Stomach (tissue), 4 donors: ENCODE data around the gene SLC51A.

Experiments
- POLR2A ChIP-seq, 4 donors: fragments of 450-650 bp; IDR thresholded peaks; one replicate each; pipeline ENCODE4 v1.6.1; 2016; ENCODE audit warnings: antibody characterized with exemption in 4 of 4, control low read depth in 2 of 4, mild to moderate bottlenecking in 1 of 4, moderate library complexity in 1 of 4
- TF ChIP-seq, protein P1 (sequence below), 7 experiments: fragments of 450-650 bp in 4 of 7; fragments of 200-600 bp in 3 of 7; sonication (generic) in 3 of 7; IDR thresholded peaks; one replicate each; pipeline ENCODE4 v1.5.1; 2016 to 2019; ENCODE audit warnings: antibody characterized with exemption in 7 of 7, control low read depth in 2 of 7, mild to moderate bottlenecking in 1 of 7

DNA sequence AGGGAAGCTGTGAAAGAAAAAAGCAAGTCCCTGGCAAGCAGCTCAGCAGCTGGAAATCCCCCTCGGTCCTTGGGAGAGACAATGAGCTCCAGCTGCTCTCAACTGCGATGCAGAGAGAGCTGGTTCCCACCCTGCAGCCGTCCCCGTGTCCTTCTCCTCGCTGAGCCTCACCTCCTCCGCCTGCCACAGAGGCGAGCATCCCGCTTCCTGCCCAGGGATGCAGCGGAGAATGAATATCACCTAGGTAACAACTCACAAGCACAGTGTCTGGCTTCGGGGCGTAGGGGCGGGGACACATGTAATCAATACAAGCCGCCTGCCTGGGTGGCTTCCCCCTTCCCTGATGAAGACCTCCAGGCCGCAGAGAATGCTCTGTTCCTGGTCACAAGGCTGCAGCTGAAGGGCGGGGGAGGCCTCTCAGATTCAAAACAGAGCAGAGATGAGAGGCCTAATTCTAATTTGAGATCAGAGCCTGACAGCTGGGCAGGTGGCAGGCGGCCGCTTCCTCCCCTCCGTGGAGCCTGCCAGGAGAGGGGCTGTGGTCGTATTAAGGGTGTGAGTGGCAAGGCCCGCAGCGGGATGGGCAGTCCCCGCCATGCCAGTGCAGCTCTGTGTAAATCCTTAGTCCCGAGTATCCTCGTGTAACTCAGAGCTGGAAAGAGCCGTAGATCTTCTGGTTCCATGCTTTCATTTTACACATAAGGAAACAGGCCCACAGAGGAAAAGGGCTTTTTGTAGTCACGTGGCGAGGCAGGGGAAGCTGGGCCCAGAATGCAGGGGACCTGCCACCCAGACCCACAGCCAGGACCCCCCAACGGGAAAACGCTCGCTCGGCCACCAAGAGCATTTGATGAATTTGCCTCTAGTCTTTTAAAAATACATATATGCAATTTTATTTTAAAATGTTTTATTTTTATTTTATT, 29.4 kb upstream of the SLC51A start:
- TF ChIP-seq, protein P1, sequence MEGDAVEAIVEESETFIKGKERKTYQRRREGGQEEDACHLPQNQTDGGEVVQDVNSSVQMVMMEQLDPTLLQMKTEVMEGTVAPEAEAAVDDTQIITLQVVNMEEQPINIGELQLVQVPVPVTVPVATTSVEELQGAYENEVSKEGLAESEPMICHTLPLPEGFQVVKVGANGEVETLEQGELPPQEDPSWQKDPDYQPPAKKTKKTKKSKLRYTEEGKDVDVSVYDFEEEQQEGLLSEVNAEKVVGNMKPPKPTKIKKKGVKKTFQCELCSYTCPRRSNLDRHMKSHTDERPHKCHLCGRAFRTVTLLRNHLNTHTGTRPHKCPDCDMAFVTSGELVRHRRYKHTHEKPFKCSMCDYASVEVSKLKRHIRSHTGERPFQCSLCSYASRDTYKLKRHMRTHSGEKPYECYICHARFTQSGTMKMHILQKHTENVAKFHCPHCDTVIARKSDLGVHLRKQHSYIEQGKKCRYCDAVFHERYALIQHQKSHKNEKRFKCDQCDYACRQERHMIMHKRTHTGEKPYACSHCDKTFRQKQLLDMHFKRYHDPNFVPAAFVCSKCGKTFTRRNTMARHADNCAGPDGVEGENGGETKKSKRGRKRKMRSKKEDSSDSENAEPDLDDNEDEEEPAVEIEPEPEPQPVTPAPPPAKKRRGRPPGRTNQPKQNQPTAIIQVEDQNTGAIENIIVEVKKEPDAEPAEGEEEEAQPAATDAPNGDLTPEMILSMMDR (IDR thresholded peaks at IDR 0.05): no peak
- no peak for TF ChIP-seq POLR2A (IDR thresholded peaks at IDR 0.05)
